Caco-2 (cell line): Measurements from ENCODE around the gene HK2. TPM values are rescaled to one million over a fixed set of nuclear protein-coding genes. Genes with fewer than 3 reads are reported as not detected.

Experiments used
- BruUV-seq: library from RNA; stranded (reverse); fragments of 400-500 nt; replicated peaks from 2 replicates; lab custom pipeline; 2021; lab: Mats Ljungman, UMichigan
- CTCF ChIA-PET: fragments of 300-600 bp; sonication (Branson Sonifier 250); formaldehyde crosslinking; loops from one replicate; lab custom pipeline; 2022; ENCODE audit warnings: antibody characterized with exemption; lab: Charles Lee
- POLR2A ChIA-PET: fragments of 300-600 bp; sonication (Branson Sonifier 250); formaldehyde crosslinking; loops from one replicate; lab custom pipeline; 2022; ENCODE audit warnings: antibody characterized with exemption; lab: Charles Lee
- DNase-seq, 2 experiments: peaks; one replicate each; pipeline versions ENCODE4 v3.0.0 to v3.0.0-alpha.2; 2020 to 2022
- H3K27me3 ChIP-seq: replicated peaks from 2 replicates; pipeline ENCODE4 v1.6.0; 2011; ENCODE audit warnings: low read length; ENCODE audit not compliant: control insufficient read depth, insufficient read depth
- H3K36me3 ChIP-seq: 2 replicates; pipeline ENCODE4 v1.5.1; 2011; ENCODE audit warnings: low read length; ENCODE audit not compliant: control insufficient read depth, insufficient read depth
- H3K4me1 ChIP-seq: fragments of 250-450 bp; sonication (Bioruptor Pico); 2 replicates; pipeline ENCODE4 v1.5.1; 2020; ENCODE audit warnings: mild to moderate bottlenecking
- H3K4me3 ChIP-seq: 2 replicates; pipeline ENCODE4 v1.5.1; 2011; ENCODE audit warnings: low read depth, mild to moderate bottlenecking, control low read depth, low read length
- H3K9me3 ChIP-seq: fragments of 250-450 bp; sonication (Bioruptor Pico); 2 replicates; pipeline ENCODE4 v1.5.1; 2020; ENCODE audit warnings: mild to moderate bottlenecking, moderate library complexity
- H3K27ac Mint-ChIP-seq: one replicate; pipeline ENCODE4 v1.8.0; 2022; ENCODE audit warnings: mixed read lengths; ENCODE audit not compliant: unreplicated experiment
- H3K27me3 Mint-ChIP-seq: one replicate; pipeline ENCODE4 v1.8.0; 2022; ENCODE audit warnings: mixed read lengths; ENCODE audit not compliant: insufficient read depth, unreplicated experiment
- H3K36me3 Mint-ChIP-seq: one replicate; pipeline ENCODE4 v1.8.0; 2022; ENCODE audit warnings: mild to moderate bottlenecking, mixed read lengths; ENCODE audit not compliant: insufficient read depth, unreplicated experiment
- H3K4me1 Mint-ChIP-seq: one replicate; pipeline ENCODE4 v1.8.0; 2022; ENCODE audit warnings: low read depth, mixed read lengths; ENCODE audit not compliant: unreplicated experiment
- H3K4me3 Mint-ChIP-seq: one replicate; pipeline ENCODE4 v1.8.0; 2022; ENCODE audit warnings: mild to moderate bottlenecking, moderate library complexity, mixed read lengths; ENCODE audit not compliant: unreplicated experiment
- H3K9me3 Mint-ChIP-seq: one replicate; pipeline ENCODE4 v1.8.0; 2022; ENCODE audit warnings: mixed read lengths; ENCODE audit not compliant: unreplicated experiment
- intact Hi-C: fragments of 100-400 bp; cut with micrococcal nuclease; formaldehyde crosslinking; loops from one replicate; pipeline ENCODE4 v1.10.0; 2022; ENCODE audit not compliant: unreplicated experiment
- total RNA-seq: library from RNA; stranded (reverse); gene quantifications from 2 replicates; pipeline ENCODE4 v1.2.3, GENCODE V29; 2022
- TF ChIP-seq, protein P1 (sequence below), 2 experiments: fragments of 200-600 bp in 1 of 2; IDR thresholded peaks; 1 replicate in 1 of 2; 2 replicates in 1 of 2; pipeline versions ENCODE4 v1.5.1 to v1.8.0; 2011 to 2022; ENCODE audit warnings: antibody characterized with exemption in 1 of 2, control low read depth in 1 of 2, inconsistent platforms in 1 of 2, low read depth in 1 of 2, low read length in 1 of 2, mild to moderate bottlenecking in 1 of 2, moderate library complexity in 1 of 2; ENCODE audit not compliant: insufficient read depth in 1 of 2, severe bottlenecking in 1 of 2, unreplicated experiment in 1 of 2

Gene HK2
- total RNA-seq, 1 experiment from 2014 or later: 19.9 TPM

DNA sequence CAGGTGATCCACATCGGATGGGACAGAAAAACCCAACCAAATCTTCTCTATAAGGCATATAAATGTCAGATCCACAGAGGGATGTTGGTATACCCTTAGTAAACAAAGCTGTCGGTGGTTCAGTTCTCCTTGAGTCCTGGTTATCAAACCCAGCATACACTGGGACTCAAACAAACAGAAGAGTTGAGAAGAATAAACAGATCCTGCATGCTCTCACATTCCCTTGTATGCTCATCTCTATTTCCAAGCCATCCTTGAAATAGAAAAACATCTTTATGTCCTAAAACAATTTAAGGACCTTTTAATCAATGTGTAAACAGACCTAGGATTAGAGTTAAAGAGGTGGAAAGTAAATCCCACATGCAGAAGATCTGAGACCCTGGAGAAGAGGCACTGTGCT lies 19.8 kb upstream of the HK2 start:
- Mint-ChIP-seq H3K36me3 (no peaks in the 10 kb centered on the region), H3K4me3 (no peak overlapping the region), H3K27me3 (no peaks in the 10 kb centered on the region), H3K4me1 (peaks cover 56% of the 10 kb centered on the region), H3K9me3 (no peaks in the 10 kb centered on the region), H3K27ac (no peak overlapping the region)
- Histone ChIP-seq H3K9me3 (no peaks in the 10 kb centered on the region), H3K4me1 (peaks cover 55% of the 10 kb centered on the region), H3K36me3 (no peaks in the 10 kb centered on the region), H3K27me3 (no peaks in the 10 kb centered on the region), H3K4me3 (no peak overlapping the region)
- no peak for DNase-seq
- no TSS peak for BruUV-seq
- intact Hi-C loops: loop anchor here (5.0 kb wide), 1 partner anchor 133 kb away; no protein-coding TSS in a partner anchor
- CTCF ChIA-PET: no interaction called here
- POLR2A ChIA-PET: no interaction called here
- TF ChIP-seq, protein P1, sequence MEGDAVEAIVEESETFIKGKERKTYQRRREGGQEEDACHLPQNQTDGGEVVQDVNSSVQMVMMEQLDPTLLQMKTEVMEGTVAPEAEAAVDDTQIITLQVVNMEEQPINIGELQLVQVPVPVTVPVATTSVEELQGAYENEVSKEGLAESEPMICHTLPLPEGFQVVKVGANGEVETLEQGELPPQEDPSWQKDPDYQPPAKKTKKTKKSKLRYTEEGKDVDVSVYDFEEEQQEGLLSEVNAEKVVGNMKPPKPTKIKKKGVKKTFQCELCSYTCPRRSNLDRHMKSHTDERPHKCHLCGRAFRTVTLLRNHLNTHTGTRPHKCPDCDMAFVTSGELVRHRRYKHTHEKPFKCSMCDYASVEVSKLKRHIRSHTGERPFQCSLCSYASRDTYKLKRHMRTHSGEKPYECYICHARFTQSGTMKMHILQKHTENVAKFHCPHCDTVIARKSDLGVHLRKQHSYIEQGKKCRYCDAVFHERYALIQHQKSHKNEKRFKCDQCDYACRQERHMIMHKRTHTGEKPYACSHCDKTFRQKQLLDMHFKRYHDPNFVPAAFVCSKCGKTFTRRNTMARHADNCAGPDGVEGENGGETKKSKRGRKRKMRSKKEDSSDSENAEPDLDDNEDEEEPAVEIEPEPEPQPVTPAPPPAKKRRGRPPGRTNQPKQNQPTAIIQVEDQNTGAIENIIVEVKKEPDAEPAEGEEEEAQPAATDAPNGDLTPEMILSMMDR (IDR thresholded peaks at IDR 0.05; ENCODE audit: insufficient read depth in 1 of 2, low read depth in 1 of 2, low read length in 1 of 2, severe bottlenecking in 1 of 2, unreplicated experiment in 1 of 2): no peak

DNA sequence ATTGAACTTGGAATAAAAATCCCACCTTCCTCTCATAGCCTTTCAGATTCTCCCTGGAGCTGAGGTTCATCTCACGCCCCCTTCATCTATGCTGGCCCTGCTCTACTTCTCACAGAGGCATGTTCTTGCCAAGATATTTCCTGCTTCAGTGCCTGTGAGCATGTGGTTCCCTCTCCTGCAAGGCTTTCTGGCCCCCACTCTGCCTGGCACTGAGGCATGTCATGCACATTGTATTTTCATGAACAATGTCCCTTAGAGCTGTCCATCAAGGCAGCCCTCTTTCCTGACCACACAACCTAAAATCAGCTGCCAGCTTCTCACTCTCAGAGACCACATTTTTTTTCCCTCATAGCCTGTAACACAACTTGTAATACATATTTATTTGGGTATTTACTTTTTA lies 18.0 kb upstream of the HK2 start:
- Mint-ChIP-seq H3K27me3 (no peaks in the 10 kb centered on the region), H3K9me3 (no peaks in the 10 kb centered on the region), H3K36me3 (no peaks in the 10 kb centered on the region), H3K4me1 (peaks cover 48% of the 10 kb centered on the region), H3K4me3 (no peak overlapping the region), H3K27ac (no peak overlapping the region)
- ChIA-PET CTCF (interaction anchor here (1.0 to 1.5 kb wide), 4 partner anchors 19 to 125 kb away, joined by 3 to 6 read pairs (median 5); no protein-coding TSS in a partner anchor), POLR2A (no interaction called here)
- DNase-seq: no peak
- H3K36me3 ChIP-seq: no peaks in the 10 kb centered on the region
- intact Hi-C loops: loop anchor here (1.0 kb wide), 2 partner anchors 19 to 51 kb away; no protein-coding TSS in a partner anchor
- TF ChIP-seq, protein P1 (IDR thresholded peaks at IDR 0.05; ENCODE audit: insufficient read depth in 1 of 2, low read depth in 1 of 2, low read length in 1 of 2, severe bottlenecking in 1 of 2, unreplicated experiment in 1 of 2): no peak
- H3K4me3 ChIP-seq: no peak overlapping the region
- H3K9me3 ChIP-seq: no peaks in the 10 kb centered on the region
- no peaks in the 10 kb centered on the region for H3K27me3 ChIP-seq
- H3K4me1 ChIP-seq: peaks cover 55% of the 10 kb centered on the region
- no TSS peak for BruUV-seq

DNA sequence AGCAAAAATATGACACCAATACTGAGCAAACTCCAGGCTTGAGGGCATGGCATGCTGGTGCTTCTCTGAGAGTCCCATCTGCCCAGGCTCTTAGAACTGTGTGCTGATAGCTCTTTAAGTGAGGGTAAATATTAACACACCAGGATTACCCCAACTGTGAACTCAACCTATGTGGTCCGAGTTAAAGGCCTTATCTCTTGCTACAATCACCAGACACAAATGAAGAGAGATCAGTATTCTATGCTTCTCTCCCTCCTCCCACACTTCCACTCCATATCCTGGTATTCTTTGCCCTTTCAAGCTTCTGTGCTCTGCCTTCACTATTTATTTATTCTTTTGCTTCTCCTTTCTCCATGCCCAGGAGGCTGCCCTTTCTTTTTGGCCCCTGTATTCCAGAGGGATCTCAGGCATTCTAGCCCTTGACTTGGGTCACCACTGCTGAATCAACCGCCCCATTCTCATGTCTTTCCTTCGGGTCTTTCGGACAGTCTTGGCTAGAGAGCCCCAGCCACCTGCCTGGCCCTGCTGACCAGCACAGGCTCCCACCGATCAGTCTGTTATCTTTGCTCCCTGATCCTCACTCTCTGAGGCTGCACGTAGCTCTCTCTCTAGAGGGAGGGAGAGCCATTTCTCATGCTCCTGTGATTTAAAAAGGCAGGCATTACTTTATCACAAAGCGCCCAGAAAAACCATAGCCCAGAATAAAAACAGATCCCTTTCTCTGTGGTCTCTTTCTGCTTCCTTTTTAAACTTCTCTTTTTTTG lies 17.2 kb upstream of the HK2 start:
- CTCF ChIA-PET: interaction anchor here (0.6 to 1.5 kb wide), 5 partner anchors 18 to 197 kb away, joined by 3 to 6 read pairs (median 5); no protein-coding TSS in a partner anchor
- intact Hi-C loops: loop anchor here (1.0 kb wide), 3 partner anchors 19 to 101 kb away; no protein-coding TSS in a partner anchor
- TF ChIP-seq, protein P1 (IDR thresholded peaks at IDR 0.05; ENCODE audit: insufficient read depth in 1 of 2, low read depth in 1 of 2, low read length in 1 of 2, severe bottlenecking in 1 of 2, unreplicated experiment in 1 of 2): no peak
- BruUV-seq: no TSS peak
- Histone ChIP-seq H3K27me3 (no peaks in the 10 kb centered on the region), H3K9me3 (no peaks in the 10 kb centered on the region), H3K4me3 (no peak overlapping the region; the same call in 1 of the 2 replicates), H3K36me3 (no peaks in the 10 kb centered on the region), H3K4me1 (peaks cover 55% of the 10 kb centered on the region)
- H3K36me3 Mint-ChIP-seq: no peaks in the 10 kb centered on the region
- H3K4me1 Mint-ChIP-seq: peaks cover 40% of the 10 kb centered on the region
- DNase-seq: peak; percentile 57
- peak overlapping the region; percentile 37 for H3K27ac Mint-ChIP-seq
- peak overlapping the region; percentile 52 for H3K4me3 Mint-ChIP-seq
- H3K27me3 Mint-ChIP-seq: no peaks in the 10 kb centered on the region
- POLR2A ChIA-PET: no interaction called here
- no peaks in the 10 kb centered on the region for H3K9me3 Mint-ChIP-seq
